Ammon's horn (tissue), 1 donor: ENCODE results near the gene IFITM2.
"Not testable (repeated sequence)": the region's sequence is repeated elsewhere in the genome, so short reads cannot be mapped to it uniquely, and the experiment has no call there.

ENCODE experiments used
- DNase-seq: peaks from one replicate; pipeline ENCODE4 v3.0.0-alpha.2; 2016; ENCODE audit warnings: low spot score

IFITM2 gene

GRCh38 chr11:342328-342727 is 34.7 kb downstream of the IFITM2 start:
- no peak for DNase-seq

GRCh38 chr11:344836-345578 is 37.4 kb downstream of the IFITM2 start:
- DNase-seq = no peak

GRCh38 chr11:346529-346928 is 38.9 kb downstream of the IFITM2 start:
- no peak for DNase-seq

GRCh38 chr11:349270-349954 is 41.8 kb downstream of the IFITM2 start:
- DNase-seq = not testable (repeated sequence)

GRCh38 chr11:350033-350722 is 42.6 kb downstream of the IFITM2 start:
- DNase-seq = not testable (repeated sequence)

- DNase-seq = no peak
Observed at GRCh38 chr11:350723-351255, 43.2 kb downstream of the IFITM2 start.

- DNase-seq = no peak
Observed at GRCh38 chr11:351411-351810, 43.8 kb downstream of the IFITM2 start.

- DNase-seq = no peak
Observed at GRCh38 chr11:352456-353031, 44.9 kb downstream of the IFITM2 start.

GRCh38 chr11:353179-353873 is 45.7 kb downstream of the IFITM2 start:
- DNase-seq = peak; percentile 81

GRCh38 chr11:355581-356458 is 48.2 kb downstream of the IFITM2 start:
- peak; percentile 68 for DNase-seq

GRCh38 chr11:356610-357009 is 49.0 kb downstream of the IFITM2 start:
- DNase-seq = no peak

GRCh38 chr11:357582-357981 is 50.0 kb downstream of the IFITM2 start:
- no peak for DNase-seq

- DNase-seq = no peak
Observed at GRCh38 chr11:358129-358800, 50.6 kb downstream of the IFITM2 start.
